Left lung (tissue), 10 donors: ENCODE measurements around the gene ATXN1. TPM values are rescaled to one million over a fixed set of nuclear protein-coding genes. Genes with fewer than 3 reads are reported as not detected.

Experiments used
- ATAC-seq: fragments of 200-7000 bp; cut with Tn5 transposase; one replicate; pipeline ENCODE4 v1.9.1; 2020; ENCODE audit warnings: moderate library complexity
- DNase-seq, 4 donors: peaks; one replicate each; pipeline ENCODE4 v3.0.0-alpha.2; 2013 to 2020
- H3K27ac ChIP-seq, 2 donors: fragments of 200-600 bp; sonication (generic) in 1 of 2; one replicate each; pipeline versions ENCODE4 v1.5.0 to v1.8.0; 2020 to 2021
- H3K27me3 ChIP-seq, 2 donors: fragments of 200-600 bp; sonication (generic) in 1 of 2; one replicate each; pipeline versions ENCODE4 v1.5.0 to v1.8.0; 2020 to 2021
- H3K36me3 ChIP-seq, 2 donors: fragments of 200-600 bp; sonication (generic) in 1 of 2; one replicate each; pipeline versions ENCODE4 v1.5.0 to v1.8.0; 2020 to 2021
- H3K4me1 ChIP-seq, 2 donors: fragments of 200-600 bp; one replicate each; pipeline ENCODE4 v1.8.0; 2021
- H3K4me3 ChIP-seq, 2 donors: fragments of 200-600 bp; sonication (generic) in 1 of 2; one replicate each; pipeline versions ENCODE4 v1.5.0 to v1.8.0; 2020 to 2021; ENCODE audit warnings: mild to moderate bottlenecking in 1 of 2
- H3K9me3 ChIP-seq, 2 donors: fragments of 200-600 bp; sonication (generic) in 1 of 2; one replicate each; pipeline versions ENCODE4 v1.5.0 to v1.8.0; 2020 to 2021
- intact Hi-C, 2 donors: fragments of 100-400 bp; cut with DNase I; formaldehyde crosslinking; loops; one replicate each; pipeline versions ENCODE4 v1.11.2 to v1.14.2; 2022
- polyA plus RNA-seq, 6 donors: library from polyadenylated mRNA; unstranded; fragments of 120-200 nt; gene quantifications; one replicate each; pipeline ENCODE4 v1.2.1, GENCODE V29; 2013; ENCODE audit not compliant: insufficient read length in 6 of 6
- total RNA-seq, 2 donors: library from RNA; stranded (reverse); fragmentation: NEBNext Ultra II Directional; extraction: Animal tissue kit (Norgen Biotek cat#: 25700); gene quantifications; one replicate each; pipeline ENCODE4 v1.2.1, GENCODE V29; 2021
- TF ChIP-seq, protein P1 (sequence below), 2 donors: fragments of 200-600 bp; sonication (generic) in 1 of 2; IDR thresholded peaks; one replicate each; pipeline versions ENCODE4 v1.5.0 to v1.8.0; 2021; ENCODE audit warnings: antibody characterized with exemption in 2 of 2
- donor health status: DM: no; HTN: yes; CAD: no.
- donor health status: DM: no; HTN: no; CAD: no.

The ATXN1 gene
- total and polyA plus RNA-seq, 8 donors, result 23.3 to 67.4 (median 27.3) TPM

DNA sequence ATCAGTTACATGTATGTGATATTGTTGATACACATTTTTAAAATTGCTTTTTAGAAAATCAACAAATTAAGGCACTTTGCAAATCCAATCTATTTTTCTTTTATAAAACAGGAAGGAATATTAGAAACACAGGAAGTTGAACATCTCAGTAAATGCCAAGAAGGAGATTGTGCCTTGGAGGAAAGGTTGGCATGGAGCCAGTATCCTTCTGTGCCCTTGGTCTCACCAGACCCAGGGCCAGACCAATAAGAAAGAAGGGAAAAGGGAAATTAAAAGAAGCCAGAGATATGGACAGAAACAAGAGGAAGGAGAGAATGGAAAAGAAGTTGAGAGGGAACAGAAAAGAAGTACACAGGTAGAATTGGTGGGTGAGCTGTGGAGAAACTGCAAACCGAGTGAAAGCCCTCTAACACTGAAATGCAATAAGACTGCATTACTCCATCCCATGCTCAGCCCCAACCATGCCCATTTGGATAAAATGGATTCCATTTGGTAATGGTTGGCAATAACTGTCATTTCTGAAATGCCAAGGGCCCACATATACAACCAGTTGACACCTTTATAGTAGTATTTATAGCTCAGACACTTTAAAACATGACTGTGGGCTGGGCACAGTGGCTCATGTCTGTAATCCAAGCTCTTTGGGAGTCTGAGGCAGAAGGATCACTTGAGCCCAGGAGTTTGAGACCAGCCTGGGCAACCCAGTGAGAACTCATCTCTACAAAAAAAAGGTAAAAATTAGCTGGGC, 389.1 kb downstream of the ATXN1 start:
- no peaks in the 10 kb centered on the region for H3K27me3 ChIP-seq
- no peaks in the 10 kb centered on the region for H3K36me3 ChIP-seq
- intact Hi-C loops, result no loop called here
- ATAC-seq (no peak), DNase-seq (no peak)
- no peak overlapping the region for H3K27ac ChIP-seq
- H3K4me3 ChIP-seq, result no peak overlapping the region
- H3K4me1 ChIP-seq, result no peaks in the 10 kb centered on the region
- TF ChIP-seq, protein P1, sequence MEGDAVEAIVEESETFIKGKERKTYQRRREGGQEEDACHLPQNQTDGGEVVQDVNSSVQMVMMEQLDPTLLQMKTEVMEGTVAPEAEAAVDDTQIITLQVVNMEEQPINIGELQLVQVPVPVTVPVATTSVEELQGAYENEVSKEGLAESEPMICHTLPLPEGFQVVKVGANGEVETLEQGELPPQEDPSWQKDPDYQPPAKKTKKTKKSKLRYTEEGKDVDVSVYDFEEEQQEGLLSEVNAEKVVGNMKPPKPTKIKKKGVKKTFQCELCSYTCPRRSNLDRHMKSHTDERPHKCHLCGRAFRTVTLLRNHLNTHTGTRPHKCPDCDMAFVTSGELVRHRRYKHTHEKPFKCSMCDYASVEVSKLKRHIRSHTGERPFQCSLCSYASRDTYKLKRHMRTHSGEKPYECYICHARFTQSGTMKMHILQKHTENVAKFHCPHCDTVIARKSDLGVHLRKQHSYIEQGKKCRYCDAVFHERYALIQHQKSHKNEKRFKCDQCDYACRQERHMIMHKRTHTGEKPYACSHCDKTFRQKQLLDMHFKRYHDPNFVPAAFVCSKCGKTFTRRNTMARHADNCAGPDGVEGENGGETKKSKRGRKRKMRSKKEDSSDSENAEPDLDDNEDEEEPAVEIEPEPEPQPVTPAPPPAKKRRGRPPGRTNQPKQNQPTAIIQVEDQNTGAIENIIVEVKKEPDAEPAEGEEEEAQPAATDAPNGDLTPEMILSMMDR (IDR thresholded peaks at IDR 0.05), result no peak
- no peaks in the 10 kb centered on the region for H3K9me3 ChIP-seq

DNA sequence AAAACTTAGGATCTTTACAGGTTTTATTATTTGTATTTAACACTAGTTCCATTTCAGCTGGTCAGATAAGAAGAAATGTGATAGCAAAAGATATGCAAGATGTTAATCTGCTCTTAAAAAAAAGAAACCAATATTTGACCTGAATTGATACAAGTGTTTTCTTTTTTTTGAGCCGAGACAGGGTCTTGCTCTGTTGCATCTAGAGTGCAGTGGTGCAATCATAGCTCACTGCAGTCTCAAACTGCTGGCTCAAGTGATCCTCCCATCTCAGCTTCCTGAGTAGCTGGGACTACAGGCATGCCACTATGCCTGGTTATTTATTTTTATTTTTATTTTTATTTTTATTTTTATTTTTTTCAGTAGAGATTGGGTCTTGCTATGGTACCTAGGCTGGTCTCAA, 389.9 kb downstream of the ATXN1 start:
- Histone ChIP-seq H3K9me3 (no peaks in the 10 kb centered on the region), H3K27me3 (no peaks in the 10 kb centered on the region), H3K4me3 (no peak overlapping the region), H3K36me3 (no peaks in the 10 kb centered on the region), H3K4me1 (no peaks in the 10 kb centered on the region), H3K27ac (no peak overlapping the region)
- DNase-seq, result no peak
- intact Hi-C loops, result no loop called here
- ATAC-seq, result no peak
- TF ChIP-seq, protein P1 (IDR thresholded peaks at IDR 0.05), result no peak

DNA sequence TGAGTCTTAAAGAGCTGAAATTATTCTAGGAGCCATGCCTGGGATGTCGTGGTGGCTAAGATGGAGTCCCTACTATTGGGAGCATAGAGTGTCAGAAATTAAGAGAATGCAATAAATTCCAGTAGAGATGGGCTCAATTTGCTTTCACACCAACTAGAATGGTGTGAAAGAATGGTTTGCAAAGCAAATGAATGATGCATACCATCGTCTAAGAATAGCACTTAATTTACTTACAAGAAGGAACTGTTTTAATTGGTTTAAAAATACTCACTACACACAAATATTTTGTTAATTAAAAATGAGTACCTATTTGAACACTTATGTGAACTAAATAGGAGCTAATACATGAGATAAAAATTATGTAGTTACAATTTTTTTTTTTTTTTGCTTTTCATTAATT, 390.3 kb downstream of the ATXN1 start:
- Histone ChIP-seq H3K4me1 (no peaks in the 10 kb centered on the region), H3K27me3 (no peaks in the 10 kb centered on the region), H3K4me3 (no peak overlapping the region), H3K36me3 (no peaks in the 10 kb centered on the region), H3K27ac (no peak overlapping the region), H3K9me3 (no peaks in the 10 kb centered on the region)
- TF ChIP-seq, protein P1 (IDR thresholded peaks at IDR 0.05), result no peak
- intact Hi-C loops, result no loop called here
- ATAC-seq (no peak), DNase-seq (no peak)

DNA sequence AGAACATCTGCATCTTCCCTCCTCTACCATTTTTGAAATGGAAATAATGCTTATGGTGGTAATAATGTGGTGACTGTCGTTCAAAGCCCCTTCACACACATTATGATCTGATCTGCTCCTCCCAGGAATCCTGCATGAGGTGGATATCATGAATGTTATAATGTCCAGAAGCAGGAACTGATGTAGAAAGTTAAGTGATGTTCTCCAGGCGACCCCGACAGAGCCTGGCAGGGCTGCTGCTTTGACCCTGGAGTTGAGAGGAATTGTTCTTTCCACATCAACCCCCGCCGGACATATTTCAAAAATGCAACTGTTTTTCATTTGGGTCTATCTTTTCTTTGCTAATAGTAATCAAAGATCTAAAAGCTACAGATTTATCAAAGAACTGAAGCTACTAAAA, 391.3 kb downstream of the ATXN1 start:
- no peak overlapping the region for H3K27ac ChIP-seq
- DNase-seq (no peak), ATAC-seq (no peak)
- TF ChIP-seq, protein P1 (IDR thresholded peaks at IDR 0.05), result no peak
- no peaks in the 10 kb centered on the region for H3K9me3 ChIP-seq
- no peaks in the 10 kb centered on the region for H3K4me1 ChIP-seq
- intact Hi-C loops, result no loop called here
- no peaks in the 10 kb centered on the region for H3K27me3 ChIP-seq
- no peak overlapping the region for H3K4me3 ChIP-seq
- H3K36me3 ChIP-seq, result no peaks in the 10 kb centered on the region

DNA sequence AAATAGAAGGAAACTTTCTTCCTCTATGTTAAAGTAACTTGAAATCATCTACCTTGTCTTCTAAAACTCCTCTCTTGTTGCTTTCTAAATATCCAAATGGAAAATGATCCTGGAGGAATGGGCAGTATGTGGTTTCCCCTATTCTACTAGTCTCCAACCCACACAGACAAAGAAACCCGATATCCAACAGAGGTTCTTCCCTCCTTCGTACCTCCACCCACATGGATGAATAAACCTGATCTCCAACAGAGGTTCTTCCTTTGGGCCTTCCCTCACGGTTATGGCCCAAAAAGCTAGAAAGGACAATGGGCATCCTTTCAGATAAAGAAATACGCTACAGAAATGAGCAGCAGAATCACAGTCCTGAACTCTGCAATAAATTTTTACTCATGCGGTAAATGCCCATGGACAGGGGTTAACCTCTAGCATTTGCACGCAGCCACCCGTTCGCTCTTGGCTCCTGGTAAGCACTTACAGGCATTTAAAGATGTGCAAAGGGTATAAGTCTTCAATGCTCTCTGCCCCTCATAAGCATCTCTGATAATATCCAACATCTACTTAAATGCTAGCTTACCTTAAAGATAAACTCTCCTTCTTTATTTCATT, 392.0 kb downstream of the ATXN1 start:
- intact Hi-C loops, result no loop called here
- no peaks in the 10 kb centered on the region for H3K9me3 ChIP-seq
- ATAC-seq, result no peak
- DNase-seq, result no peak
- TF ChIP-seq, protein P1 (IDR thresholded peaks at IDR 0.05), result no peak
- no peaks in the 10 kb centered on the region for H3K36me3 ChIP-seq
- no peak overlapping the region for H3K4me3 ChIP-seq
- no peak overlapping the region for H3K27ac ChIP-seq
- no peaks in the 10 kb centered on the region for H3K4me1 ChIP-seq
- no peaks in the 10 kb centered on the region for H3K27me3 ChIP-seq
